Nephron progenitor cell (in vitro differentiated cells): Measurements from ENCODE around the gene RASA4.
"Not testable (repeated sequence)": the region's sequence is repeated elsewhere in the genome, so short reads cannot be mapped to it uniquely, and the experiment has no call there.

Experiments
- DNase-seq: peaks from one replicate; pipeline ENCODE4 v3.0.0; 2021
- H3K27ac Mint-ChIP-seq: 2 replicates; pipeline ENCODE4 v1.8.0; 2021; ENCODE audit warnings: mild to moderate bottlenecking, moderate library complexity, mixed read lengths
- H3K27me3 Mint-ChIP-seq: 2 replicates; pipeline ENCODE4 v1.8.0; 2021; ENCODE audit warnings: mild to moderate bottlenecking, low read depth, mixed read lengths; ENCODE audit not compliant: poor library complexity
- H3K36me3 Mint-ChIP-seq: 2 replicates; pipeline ENCODE4 v1.8.0; 2021; ENCODE audit warnings: low read depth, mixed read lengths
- H3K4me1 Mint-ChIP-seq: 2 replicates; pipeline ENCODE4 v1.8.0; 2021; ENCODE audit warnings: mixed read lengths
- H3K4me3 Mint-ChIP-seq: 2 replicates; pipeline ENCODE4 v1.8.0; 2021; ENCODE audit warnings: mild to moderate bottlenecking, moderate library complexity, mixed read lengths
- H3K9me3 Mint-ChIP-seq: 2 replicates; pipeline ENCODE4 v1.8.0; 2021; ENCODE audit warnings: mild to moderate bottlenecking, moderate library complexity, mixed read lengths

The RASA4 gene

GRCh38 chr7:102616507-102617125 lies at the start of gene RASA4:
TSS of gene RASA4 (minus strand) at chr7:102616756. CDS start at chr7:102616689, 67 bp downstream.
- H3K27me3 Mint-ChIP-seq, H3K9me3 Mint-ChIP-seq, H3K27ac Mint-ChIP-seq, H3K4me1 Mint-ChIP-seq, H3K36me3 Mint-ChIP-seq, H3K4me3 Mint-ChIP-seq: not testable (repeated sequence)
- peak; percentile 55 for DNase-seq

- not testable (repeated sequence) for H3K36me3 Mint-ChIP-seq, H3K27ac Mint-ChIP-seq, DNase-seq, H3K9me3 Mint-ChIP-seq, H3K4me3 Mint-ChIP-seq, H3K4me1 Mint-ChIP-seq, H3K27me3 Mint-ChIP-seq
Observed at GRCh38 chr7:102664765-102665164, 48.2 kb upstream of the RASA4 start.

- not testable (repeated sequence) for H3K9me3 Mint-ChIP-seq, H3K36me3 Mint-ChIP-seq, DNase-seq, H3K27ac Mint-ChIP-seq, H3K27me3 Mint-ChIP-seq, H3K4me1 Mint-ChIP-seq, H3K4me3 Mint-ChIP-seq
Observed at GRCh38 chr7:102649924-102650323, 33.4 kb upstream of the RASA4 start, which contains the start of gene SPDYE2B. TSS of gene SPDYE2B (plus strand) at chr7:102650319. CDS start at chr7:102652349, 2,030 bp downstream.

GRCh38 chr7:102647813-102648212 lies 31.3 kb upstream of the RASA4 start:
- H3K27me3 Mint-ChIP-seq, DNase-seq, H3K4me1 Mint-ChIP-seq, H3K27ac Mint-ChIP-seq, H3K4me3 Mint-ChIP-seq, H3K36me3 Mint-ChIP-seq, H3K9me3 Mint-ChIP-seq: not testable (repeated sequence)

GRCh38 chr7:102643404-102643803 lies 26.8 kb upstream of the RASA4 start:
- not testable (repeated sequence) for H3K27ac Mint-ChIP-seq, H3K27me3 Mint-ChIP-seq, H3K9me3 Mint-ChIP-seq, H3K36me3 Mint-ChIP-seq, DNase-seq, H3K4me3 Mint-ChIP-seq, H3K4me1 Mint-ChIP-seq

GRCh38 chr7:102642691-102643090 lies 26.1 kb upstream of the RASA4 start, which contains the start of gene UPK3BL1:
TSS of gene UPK3BL1 (minus strand) at chr7:102642791. CDS start at chr7:102642741, 50 bp downstream.
- H3K4me3 Mint-ChIP-seq, H3K4me1 Mint-ChIP-seq, H3K27me3 Mint-ChIP-seq, DNase-seq, H3K27ac Mint-ChIP-seq, H3K9me3 Mint-ChIP-seq, H3K36me3 Mint-ChIP-seq: not testable (repeated sequence)

GRCh38 chr7:102638848-102639247 lies 22.3 kb upstream of the RASA4 start:
- DNase-seq, H3K36me3 Mint-ChIP-seq, H3K4me3 Mint-ChIP-seq, H3K9me3 Mint-ChIP-seq, H3K27ac Mint-ChIP-seq, H3K27me3 Mint-ChIP-seq, H3K4me1 Mint-ChIP-seq: not testable (repeated sequence)

- H3K36me3 Mint-ChIP-seq, H3K27ac Mint-ChIP-seq, H3K4me3 Mint-ChIP-seq, DNase-seq, H3K4me1 Mint-ChIP-seq, H3K27me3 Mint-ChIP-seq, H3K9me3 Mint-ChIP-seq: not testable (repeated sequence)
Observed at GRCh38 chr7:102636956-102637355, 20.4 kb upstream of the RASA4 start.

GRCh38 chr7:102635354-102635753 lies 18.8 kb upstream of the RASA4 start:
- H3K4me1 Mint-ChIP-seq, H3K27me3 Mint-ChIP-seq, DNase-seq, H3K4me3 Mint-ChIP-seq, H3K36me3 Mint-ChIP-seq, H3K27ac Mint-ChIP-seq, H3K9me3 Mint-ChIP-seq: not testable (repeated sequence)

GRCh38 chr7:102634299-102634698 lies 17.7 kb upstream of the RASA4 start:
- H3K4me1 Mint-ChIP-seq, H3K27ac Mint-ChIP-seq, H3K36me3 Mint-ChIP-seq, H3K27me3 Mint-ChIP-seq, H3K9me3 Mint-ChIP-seq, DNase-seq, H3K4me3 Mint-ChIP-seq: not testable (repeated sequence)

GRCh38 chr7:102630622-102631021 lies 14.1 kb upstream of the RASA4 start:
- not testable (repeated sequence) for H3K27ac Mint-ChIP-seq, H3K4me1 Mint-ChIP-seq, H3K36me3 Mint-ChIP-seq, H3K9me3 Mint-ChIP-seq, DNase-seq, H3K27me3 Mint-ChIP-seq, H3K4me3 Mint-ChIP-seq

- not testable (repeated sequence) for H3K9me3 Mint-ChIP-seq, H3K4me3 Mint-ChIP-seq, H3K27me3 Mint-ChIP-seq, DNase-seq, H3K27ac Mint-ChIP-seq, H3K4me1 Mint-ChIP-seq, H3K36me3 Mint-ChIP-seq
Observed at GRCh38 chr7:102627271-102627904, 10.8 kb upstream of the RASA4 start.

GRCh38 chr7:102618122-102618521 lies 1.6 kb upstream of the RASA4 start:
- H3K36me3 Mint-ChIP-seq, H3K4me3 Mint-ChIP-seq, H3K4me1 Mint-ChIP-seq, H3K27me3 Mint-ChIP-seq, H3K27ac Mint-ChIP-seq, DNase-seq, H3K9me3 Mint-ChIP-seq: not testable (repeated sequence)

- not testable (repeated sequence) for H3K9me3 Mint-ChIP-seq, H3K36me3 Mint-ChIP-seq, DNase-seq, H3K4me1 Mint-ChIP-seq, H3K4me3 Mint-ChIP-seq, H3K27me3 Mint-ChIP-seq, H3K27ac Mint-ChIP-seq
Observed at GRCh38 chr7:102615930-102616329, 626 bp downstream of the RASA4 start.

GRCh38 chr7:102614873-102615272 lies 1.7 kb downstream of the RASA4 start:
- not testable (repeated sequence) for H3K9me3 Mint-ChIP-seq, H3K27ac Mint-ChIP-seq, H3K4me3 Mint-ChIP-seq, H3K36me3 Mint-ChIP-seq, H3K4me1 Mint-ChIP-seq, H3K27me3 Mint-ChIP-seq, DNase-seq
